WTC11 (cell line): Measurements from ENCODE around the gene LDHD.

Experiments used
- ATF2 ChIP-seq: sonication (generic); formaldehyde crosslinking; IDR thresholded peaks from 2 replicates; pipeline ENCODE4 v1.8.1; 2022; ENCODE audit warnings: low read depth, missing genetic modification reagents, borderline replicate concordance
- ESRRA ChIP-seq: sonication (generic); formaldehyde crosslinking; IDR thresholded peaks from 2 replicates; pipeline ENCODE4 v1.8.1; 2022; ENCODE audit warnings: mild to moderate bottlenecking, missing genetic modification reagents, borderline replicate concordance
- FOXK1 ChIP-seq: sonication (generic); formaldehyde crosslinking; IDR thresholded peaks from 2 replicates; pipeline ENCODE4 v1.8.0; 2022; ENCODE audit warnings: mild to moderate bottlenecking, moderate library complexity, missing genetic modification reagents
- NR2C2 ChIP-seq: sonication (generic); formaldehyde crosslinking; IDR thresholded peaks from 2 replicates; pipeline ENCODE4 v1.8.0; 2022; ENCODE audit warnings: mild to moderate bottlenecking, missing genetic modification reagents
- SMAD3 ChIP-seq: sonication (generic); formaldehyde crosslinking; IDR thresholded peaks from 2 replicates; pipeline ENCODE4 v1.8.0; 2022; ENCODE audit warnings: missing genetic modification reagents, mild to moderate bottlenecking, borderline replicate concordance
- TF ChIP-seq, protein P1 (sequence below): fragments of 200-600 bp; IDR thresholded peaks from 2 replicates; pipeline ENCODE4 v1.8.0; 2022; ENCODE audit warnings: antibody characterized with exemption
- TF ChIP-seq, protein P2 (sequence below): sonication (generic); formaldehyde crosslinking; IDR thresholded peaks from 2 replicates; pipeline ENCODE4 v1.8.0; 2022; ENCODE audit warnings: mild to moderate bottlenecking, missing genetic modification reagents

DNA sequence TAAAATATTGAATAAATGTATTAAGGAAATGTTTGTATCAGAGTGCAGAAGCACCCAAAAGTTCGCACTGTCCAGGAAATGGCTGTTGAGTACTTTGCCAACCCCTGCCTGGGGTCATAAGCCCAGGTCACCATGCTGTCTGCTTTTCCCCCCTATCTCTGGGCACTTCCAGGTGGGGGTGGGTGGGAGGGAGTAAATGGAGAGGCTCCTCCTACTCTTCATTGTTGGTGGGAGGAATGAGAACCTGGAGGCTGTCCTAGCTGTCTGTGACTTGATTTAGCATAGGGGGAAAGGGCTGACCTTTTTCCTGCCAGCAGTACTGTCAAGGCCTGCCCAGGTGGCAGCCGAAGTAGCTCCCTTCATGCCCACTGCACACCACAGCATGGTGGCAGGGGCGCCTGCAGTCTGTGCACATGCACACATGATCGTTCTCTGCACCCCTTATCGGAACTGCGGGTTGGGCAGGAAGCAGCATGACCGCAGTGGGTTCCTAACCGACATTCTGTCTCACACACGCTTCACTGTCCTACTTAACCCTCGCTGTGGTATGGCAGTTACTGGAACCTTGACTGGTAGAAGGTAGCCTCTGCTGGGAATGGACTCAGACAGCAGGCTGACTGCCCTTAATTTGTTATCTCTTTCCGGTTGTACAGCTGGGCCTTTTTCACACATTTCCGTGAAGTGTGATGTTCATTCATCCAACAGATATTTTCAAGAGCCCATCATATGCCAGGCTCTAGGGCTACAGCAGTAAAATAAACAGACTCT lies 41.5 kb downstream of the LDHD start:
- TF ChIP-seq, protein P1, sequence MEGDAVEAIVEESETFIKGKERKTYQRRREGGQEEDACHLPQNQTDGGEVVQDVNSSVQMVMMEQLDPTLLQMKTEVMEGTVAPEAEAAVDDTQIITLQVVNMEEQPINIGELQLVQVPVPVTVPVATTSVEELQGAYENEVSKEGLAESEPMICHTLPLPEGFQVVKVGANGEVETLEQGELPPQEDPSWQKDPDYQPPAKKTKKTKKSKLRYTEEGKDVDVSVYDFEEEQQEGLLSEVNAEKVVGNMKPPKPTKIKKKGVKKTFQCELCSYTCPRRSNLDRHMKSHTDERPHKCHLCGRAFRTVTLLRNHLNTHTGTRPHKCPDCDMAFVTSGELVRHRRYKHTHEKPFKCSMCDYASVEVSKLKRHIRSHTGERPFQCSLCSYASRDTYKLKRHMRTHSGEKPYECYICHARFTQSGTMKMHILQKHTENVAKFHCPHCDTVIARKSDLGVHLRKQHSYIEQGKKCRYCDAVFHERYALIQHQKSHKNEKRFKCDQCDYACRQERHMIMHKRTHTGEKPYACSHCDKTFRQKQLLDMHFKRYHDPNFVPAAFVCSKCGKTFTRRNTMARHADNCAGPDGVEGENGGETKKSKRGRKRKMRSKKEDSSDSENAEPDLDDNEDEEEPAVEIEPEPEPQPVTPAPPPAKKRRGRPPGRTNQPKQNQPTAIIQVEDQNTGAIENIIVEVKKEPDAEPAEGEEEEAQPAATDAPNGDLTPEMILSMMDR = no peak
- no peak for TF ChIP-seq NR2C2 (CRISPR knock-in tag)
- TF ChIP-seq, protein P2, sequence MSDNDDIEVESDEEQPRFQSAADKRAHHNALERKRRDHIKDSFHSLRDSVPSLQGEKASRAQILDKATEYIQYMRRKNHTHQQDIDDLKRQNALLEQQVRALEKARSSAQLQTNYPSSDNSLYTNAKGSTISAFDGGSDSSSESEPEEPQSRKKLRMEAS = no peak
- TF ChIP-seq FOXK1 (CRISPR knock-in tag) = no peak
- no peak for TF ChIP-seq SMAD3 (CRISPR knock-in tag)
- TF ChIP-seq ATF2 (CRISPR knock-in tag) = no peak
- no peak for TF ChIP-seq ESRRA (CRISPR knock-in tag)
